ENCODE measurements around the gene PASD1. TPM values are rescaled to one million over a fixed set of nuclear protein-coding genes. Genes with fewer than 3 reads are reported as not detected.

The PASD1 gene
- total and polyA plus RNA-seq, 10 of the 15 experiments (the other 5 are each of a cell fraction or from before 2014, with no cell fraction given), result under 0.01 to 0.01 TPM; not detected in 8

DNA sequence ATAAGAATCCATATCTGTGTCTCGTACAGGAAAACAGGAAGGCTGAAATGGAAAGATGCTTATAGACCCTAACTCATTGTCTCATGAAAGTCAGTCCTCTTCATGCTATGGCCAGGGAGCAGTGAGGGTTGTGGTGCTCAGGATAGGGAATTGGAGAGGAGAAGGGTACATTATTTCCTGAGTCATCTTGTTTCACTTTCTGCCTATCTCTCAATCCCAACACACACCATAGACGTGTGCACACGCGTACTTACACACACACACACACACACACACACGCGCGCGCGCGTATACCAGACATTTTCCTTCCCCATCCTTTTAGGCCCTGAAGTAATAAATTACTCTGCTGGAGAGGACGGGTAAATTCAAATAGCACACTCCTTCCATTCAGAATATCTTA lies 78.1 kb downstream of the PASD1 start:
- in situ Hi-C loops (cut with MboI), result no loop called here
- DNase-seq (ENCODE audit: low read depth, low spot score) (no peak), ATAC-seq (no peak), FAIRE-seq (no peak)
- no TSS peak for BruUV-seq (replicated peaks)
- POLR2A ChIA-PET, result no interaction called here
- 74% methylated on average over 11 of the region's 11 CpGs for WGBS (ENCODE audit: insufficient coverage, insufficient replicate concordance, low lambda C conversion rate, missing lambda C conversion rate)
- no peaks in the 10 kb centered on the region for H4K20me1 ChIP-seq (ENCODE audit: control insufficient read depth, insufficient read depth)
- no peaks in the 10 kb centered on the region for H3K36me3 ChIP-seq (ENCODE audit: control insufficient read depth in 2 of 2, insufficient read depth in 2 of 2, low read length in 1 of 2)
- H3K4me2 ChIP-seq (ENCODE audit: control insufficient read depth, insufficient read depth), result no peak overlapping the region
- SMC1A ChIA-PET (ENCODE audit: uncharacterized antibody, unreplicated experiment), result no interaction called here
- H2AFZ ChIP-seq (ENCODE audit: control insufficient read depth, low read depth, low read length), result no peak overlapping the region
- RAD21 ChIA-PET (ENCODE audit: unreplicated experiment), result no interaction called here
- H3K27ac ChIP-seq (ENCODE audit: control insufficient read depth, insufficient read depth), result no peak overlapping the region
- TF ChIP-seq CHD4 (IDR thresholded peaks at IDR 0.05), result no peak
- TF ChIP-seq RCOR1 (conservative IDR thresholded peaks at IDR 0.05; ENCODE audit: low read depth, low read length), result no peak
- TF ChIP-seq CEBPZ (IDR thresholded peaks at IDR 0.05; ENCODE audit: low read depth, low read length), result no peak
- TF ChIP-seq MTA2 (IDR thresholded peaks at IDR 0.05; ENCODE audit: low read depth), result no peak
- intact Hi-C loops (cut with micrococcal nuclease; ENCODE audit: unreplicated experiment), result no loop called here
- H3K9me3 ChIP-seq (replicated peaks; ENCODE audit: control insufficient read depth, insufficient read depth, low read length), result no peaks in the 10 kb centered on the region
- no peak overlapping the region for H3K4me3 ChIP-seq
- CTCF ChIA-PET, result no interaction called here
- no peaks in the 10 kb centered on the region for H3K27me3 ChIP-seq (replicated peaks in 1 of 2; ENCODE audit: control insufficient read depth in 2 of 2, insufficient read depth in 2 of 2, low read length in 1 of 2)
- no peak overlapping the region for H3K9ac ChIP-seq (ENCODE audit: control insufficient read depth, insufficient read depth, low read length)
- H3K79me2 ChIP-seq (ENCODE audit: control insufficient read depth, insufficient read depth, low read length), result no peaks in the 10 kb centered on the region
- no peaks in the 10 kb centered on the region for H3K4me1 ChIP-seq (ENCODE audit: control insufficient read depth, insufficient read depth, low read length)
